Measurements from ENCODE around the gene PGLYRP2. TPM values are rescaled to one million over a fixed set of nuclear protein-coding genes. Genes with fewer than 3 reads are reported as not detected.

PGLYRP2 gene
- total RNA-seq, 2 experiments from 2014 or later = not detected

GRCh38 chr19:15498910-15499309, 19.6 kb upstream of the PGLYRP2 start:
- Histone ChIP-seq H3K27ac (ENCODE audit: low read depth in 1 of 2, low read length in 2 of 2) (no peak overlapping the region), H3K27me3 (ENCODE audit: control insufficient read depth in 1 of 2, insufficient read depth in 2 of 2, low read length in 2 of 2) (no peaks in the 10 kb centered on the region), H3K36me3 (ENCODE audit: insufficient read depth, low read length) (no peaks in the 10 kb centered on the region), H3K4me1 (ENCODE audit: insufficient read depth, low read length) (no peaks in the 10 kb centered on the region), H3K9me3 (ENCODE audit: control insufficient read depth in 1 of 2, insufficient read depth in 1 of 2, low read length in 2 of 2) (no peaks in the 10 kb centered on the region), H3K4me3 (ENCODE audit: low read length) (no peak overlapping the region)
- DNase-seq (no peak), ATAC-seq (ENCODE audit: poor library complexity) (no peak)
- no peaks in the 10 kb centered on the region for H3K36me3 Mint-ChIP-seq (ENCODE audit: low read depth)
- TF ChIP-seq, protein P1, sequence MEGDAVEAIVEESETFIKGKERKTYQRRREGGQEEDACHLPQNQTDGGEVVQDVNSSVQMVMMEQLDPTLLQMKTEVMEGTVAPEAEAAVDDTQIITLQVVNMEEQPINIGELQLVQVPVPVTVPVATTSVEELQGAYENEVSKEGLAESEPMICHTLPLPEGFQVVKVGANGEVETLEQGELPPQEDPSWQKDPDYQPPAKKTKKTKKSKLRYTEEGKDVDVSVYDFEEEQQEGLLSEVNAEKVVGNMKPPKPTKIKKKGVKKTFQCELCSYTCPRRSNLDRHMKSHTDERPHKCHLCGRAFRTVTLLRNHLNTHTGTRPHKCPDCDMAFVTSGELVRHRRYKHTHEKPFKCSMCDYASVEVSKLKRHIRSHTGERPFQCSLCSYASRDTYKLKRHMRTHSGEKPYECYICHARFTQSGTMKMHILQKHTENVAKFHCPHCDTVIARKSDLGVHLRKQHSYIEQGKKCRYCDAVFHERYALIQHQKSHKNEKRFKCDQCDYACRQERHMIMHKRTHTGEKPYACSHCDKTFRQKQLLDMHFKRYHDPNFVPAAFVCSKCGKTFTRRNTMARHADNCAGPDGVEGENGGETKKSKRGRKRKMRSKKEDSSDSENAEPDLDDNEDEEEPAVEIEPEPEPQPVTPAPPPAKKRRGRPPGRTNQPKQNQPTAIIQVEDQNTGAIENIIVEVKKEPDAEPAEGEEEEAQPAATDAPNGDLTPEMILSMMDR (IDR thresholded peaks at IDR 0.05) = no peak
- no peak overlapping the region for H3K4me3 Mint-ChIP-seq
- H3K27me3 Mint-ChIP-seq = no peaks in the 10 kb centered on the region
- ChIA-PET POLR2A (no interaction called here), CTCF (no interaction called here)
- no peaks in the 10 kb centered on the region for H3K9me3 Mint-ChIP-seq
- intact Hi-C loops (cut with DNase I, micrococcal nuclease) = no loop called here
- H3K27ac Mint-ChIP-seq = no peak overlapping the region
- no peaks in the 10 kb centered on the region for H3K4me1 Mint-ChIP-seq (ENCODE audit: low read depth)

DNA sequence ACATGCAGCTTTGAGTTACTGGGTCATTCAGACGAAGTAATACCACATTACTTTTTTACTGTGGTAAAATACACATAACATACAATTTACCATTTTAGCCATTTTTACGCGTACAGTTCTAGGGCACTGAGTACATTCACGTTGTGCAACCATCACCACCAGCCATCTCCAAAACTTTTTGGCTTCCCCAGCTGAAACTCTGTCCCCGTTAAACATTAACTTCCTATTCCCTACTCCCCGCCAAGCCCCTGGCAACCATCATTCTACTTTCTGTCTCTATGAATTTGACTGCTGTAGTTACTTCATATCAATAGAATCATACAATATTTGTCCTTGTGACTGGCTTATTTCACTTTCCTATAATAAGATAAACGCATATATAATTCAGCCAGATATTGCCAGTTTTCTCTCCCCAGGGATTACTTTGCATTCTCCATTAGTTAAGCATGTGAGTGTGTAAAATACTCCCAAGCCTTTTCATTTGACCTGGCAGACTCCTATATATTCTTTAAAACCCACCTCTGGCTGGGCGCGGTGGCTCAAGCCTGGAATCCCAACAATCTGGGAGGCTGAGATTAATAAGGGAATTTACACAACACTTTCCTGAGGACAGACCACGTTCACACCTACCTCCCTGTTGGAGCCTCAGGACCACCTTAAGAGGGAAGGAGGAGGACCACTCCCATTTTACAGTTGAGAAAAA, 19.0 kb upstream of the PGLYRP2 start:
- no peak for ATAC-seq (ENCODE audit: poor library complexity)
- CTCF ChIA-PET = no interaction called here
- H3K4me1 Mint-ChIP-seq (ENCODE audit: low read depth) = no peaks in the 10 kb centered on the region
- POLR2A ChIA-PET = interaction anchor here (0.9 kb wide), 1 partner anchor 17 kb away, joined by 3 read pairs; no protein-coding TSS in a partner anchor
- Histone ChIP-seq H3K27ac (ENCODE audit: low read depth in 1 of 2, low read length in 2 of 2) (no peak overlapping the region), H3K4me1 (ENCODE audit: insufficient read depth, low read length) (no peaks in the 10 kb centered on the region), H3K27me3 (ENCODE audit: control insufficient read depth in 1 of 2, insufficient read depth in 2 of 2, low read length in 2 of 2) (no peaks in the 10 kb centered on the region), H3K4me3 (ENCODE audit: low read length) (no peak overlapping the region), H3K9me3 (ENCODE audit: control insufficient read depth in 1 of 2, insufficient read depth in 1 of 2, low read length in 2 of 2) (no peaks in the 10 kb centered on the region), H3K36me3 (ENCODE audit: insufficient read depth, low read length) (no peaks in the 10 kb centered on the region)
- H3K27ac Mint-ChIP-seq = no peak overlapping the region
- H3K9me3 Mint-ChIP-seq = no peaks in the 10 kb centered on the region
- TF ChIP-seq, protein P1 (IDR thresholded peaks at IDR 0.05) = no peak
- H3K4me3 Mint-ChIP-seq = no peak overlapping the region
- H3K27me3 Mint-ChIP-seq = no peaks in the 10 kb centered on the region
- H3K36me3 Mint-ChIP-seq (ENCODE audit: low read depth) = no peaks in the 10 kb centered on the region
- intact Hi-C loops (cut with DNase I, micrococcal nuclease) = no loop called here
- no peak for DNase-seq

GRCh38 chr19:15495151-15495550, 15.8 kb upstream of the PGLYRP2 start:
- no peak for ATAC-seq (ENCODE audit: poor library complexity)

More at GRCh38 chr19:15495151-15495550, 15.8 kb upstream of the PGLYRP2 start:
- ChIA-PET POLR2A (no interaction called here), CTCF (no interaction called here)
- H3K4me3 ChIP-seq (ENCODE audit: low read length) = no peak overlapping the region
- no peaks in the 10 kb centered on the region for H3K36me3 ChIP-seq (ENCODE audit: insufficient read depth, low read length)
- no peaks in the 10 kb centered on the region for H3K27me3 ChIP-seq (ENCODE audit: control insufficient read depth in 1 of 2, insufficient read depth in 2 of 2, low read length in 2 of 2)
- DNase-seq = no peak
- TF ChIP-seq, protein P1 (IDR thresholded peaks at IDR 0.05) = no peak
- H3K36me3 Mint-ChIP-seq (ENCODE audit: low read depth) = no peaks in the 10 kb centered on the region
- H3K27me3 Mint-ChIP-seq = no peaks in the 10 kb centered on the region
- no peak overlapping the region for H3K27ac ChIP-seq (ENCODE audit: low read depth in 1 of 2, low read length in 2 of 2)
- no peaks in the 10 kb centered on the region for H3K4me1 ChIP-seq (ENCODE audit: insufficient read depth, low read length)
- H3K4me3 Mint-ChIP-seq = no peak overlapping the region
- H3K9me3 ChIP-seq (ENCODE audit: control insufficient read depth in 1 of 2, insufficient read depth in 1 of 2, low read length in 2 of 2) = no peaks in the 10 kb centered on the region
- H3K9me3 Mint-ChIP-seq = no peaks in the 10 kb centered on the region
- H3K4me1 Mint-ChIP-seq (ENCODE audit: low read depth) = no peaks in the 10 kb centered on the region
- no peak overlapping the region for H3K27ac Mint-ChIP-seq
- intact Hi-C loops (cut with DNase I, micrococcal nuclease) = no loop called here

Data from CD4-positive, alpha-beta T cell (primary cell).